Limb (tissue), 2 donors: Measurements from ENCODE around the gene ITK.
A peak's percentile ranks its signal among the peaks of the same experiment; 100 is the strongest.

ENCODE experiments used
- DNase-seq, 2 donors: peaks; one replicate each; pipeline ENCODE4 v3.0.0-alpha.2; 2016; ENCODE audit errors: extremely low spot score in 2 of 2

ITK gene

DNA sequence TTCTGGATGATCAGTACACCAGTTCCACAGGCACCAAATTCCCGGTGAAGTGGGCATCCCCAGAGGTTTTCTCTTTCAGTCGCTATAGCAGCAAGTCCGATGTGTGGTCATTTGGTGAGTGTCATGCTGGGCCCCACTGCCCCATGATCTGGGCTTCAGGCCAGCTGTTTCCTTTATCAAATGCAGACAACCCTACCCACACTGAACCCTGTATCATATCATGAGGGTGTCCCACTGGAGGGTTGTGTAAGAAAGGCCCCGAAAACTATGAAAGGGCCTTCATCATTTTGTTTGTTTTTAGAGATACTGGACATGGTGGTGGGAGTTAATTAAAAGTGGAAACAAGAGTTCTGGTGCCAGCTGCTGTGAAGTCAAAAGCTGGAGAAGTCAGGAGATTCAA lies 65.2 kb downstream of the ITK start:
- no peak for DNase-seq

DNA sequence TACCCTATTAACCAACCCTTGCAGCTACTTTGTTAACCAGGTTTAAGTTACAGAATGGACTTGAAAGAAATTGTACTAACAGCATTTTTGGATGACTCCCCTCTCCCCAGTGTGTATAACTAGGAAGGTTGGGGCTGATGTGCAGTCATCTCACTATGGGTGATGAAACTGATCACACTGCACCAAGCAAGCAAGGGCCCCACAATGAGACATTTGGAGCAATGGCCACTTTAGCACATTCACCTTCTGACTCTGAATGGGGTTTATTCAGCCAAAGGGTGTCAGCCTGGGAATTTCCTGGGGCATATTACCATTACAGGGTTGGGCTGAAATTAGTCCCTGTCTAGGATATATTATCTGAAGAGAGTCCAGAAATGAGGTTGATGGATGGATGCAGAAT lies 66.6 kb downstream of the ITK start:
- DNase-seq, result no peak

DNA sequence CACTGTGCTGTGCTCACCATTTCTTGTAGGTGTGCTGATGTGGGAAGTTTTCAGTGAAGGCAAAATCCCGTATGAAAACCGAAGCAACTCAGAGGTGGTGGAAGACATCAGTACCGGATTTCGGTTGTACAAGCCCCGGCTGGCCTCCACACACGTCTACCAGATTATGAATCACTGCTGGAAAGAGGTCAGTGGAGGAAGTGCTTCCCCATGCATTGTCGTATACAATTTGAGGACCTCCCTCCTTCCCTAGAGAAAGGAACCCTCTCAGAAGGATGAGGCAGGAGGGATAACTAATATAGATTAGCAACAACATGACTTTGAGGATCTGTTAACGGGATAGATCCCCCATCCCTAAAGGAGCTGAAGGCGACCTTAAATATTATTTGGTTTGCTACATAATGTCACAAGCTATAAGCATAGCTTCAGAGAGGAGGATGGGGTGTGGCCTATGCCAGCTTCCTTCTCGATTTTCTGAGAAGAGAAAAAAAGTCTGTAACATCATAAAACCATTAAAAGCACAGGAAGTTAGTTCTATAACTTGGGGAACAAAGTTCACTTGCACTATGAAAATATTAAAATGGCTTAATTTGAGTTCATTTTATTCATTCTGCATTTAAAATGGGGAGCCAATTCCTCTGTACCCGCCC lies 68.3 kb downstream of the ITK start:
- no peak for DNase-seq

DNA sequence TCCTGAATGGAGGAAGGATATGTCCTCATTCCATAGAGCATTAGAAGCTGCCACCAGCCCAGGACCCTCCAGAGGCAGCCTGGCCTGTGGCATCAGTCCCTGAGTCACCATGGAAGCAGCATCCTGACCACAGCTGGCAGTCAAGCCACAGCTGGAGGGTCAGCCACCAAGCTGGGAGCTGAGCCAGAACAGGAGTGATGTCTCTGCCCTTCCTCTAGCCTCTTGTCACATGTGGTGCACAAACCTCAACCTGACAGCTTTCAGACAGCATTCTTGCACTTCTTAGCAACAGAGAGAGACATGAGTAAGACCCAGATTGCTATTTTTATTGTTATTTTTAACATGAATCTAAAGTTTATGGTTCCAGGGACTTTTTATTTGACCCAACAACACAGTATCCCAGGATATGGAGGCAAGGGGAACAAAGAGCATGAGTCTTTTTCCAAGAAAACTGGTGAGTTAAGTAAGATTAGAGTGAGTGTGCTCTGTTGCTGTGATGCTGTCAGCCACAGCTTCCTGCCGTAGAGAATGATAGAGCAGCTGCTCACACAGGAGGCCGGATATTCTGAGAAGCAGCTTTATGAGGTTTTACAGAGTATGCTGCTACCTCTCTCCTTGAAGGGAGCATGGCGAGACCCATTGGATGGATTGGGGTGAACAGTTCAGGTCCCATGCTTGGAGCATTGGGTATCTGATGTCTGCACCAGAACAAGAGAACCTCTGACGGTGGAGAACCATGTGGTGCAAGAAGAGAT lies 72.2 kb downstream of the ITK start:
- DNase-seq, result no peak

DNA sequence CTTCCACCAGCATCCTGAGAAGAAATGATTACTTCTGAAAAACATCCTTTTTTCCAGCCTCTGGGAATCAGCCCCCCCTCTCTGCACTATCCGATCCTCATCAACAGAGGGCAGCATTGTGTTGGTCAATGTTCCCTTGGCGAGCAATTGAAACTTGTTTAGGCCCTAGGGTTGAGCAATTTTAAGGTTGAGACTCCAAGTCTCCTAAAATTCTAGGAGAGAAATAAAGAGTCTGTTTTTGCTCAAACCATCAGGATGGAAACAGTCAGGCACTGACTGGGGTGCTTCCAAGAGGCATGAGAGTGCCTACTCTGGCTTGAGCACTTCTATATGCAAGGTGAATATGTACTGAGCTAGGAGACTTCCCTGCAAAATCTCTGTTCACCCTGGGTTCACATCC lies 72.9 kb downstream of the ITK start:
- DNase-seq, result peak; percentile 23 to 49

DNA sequence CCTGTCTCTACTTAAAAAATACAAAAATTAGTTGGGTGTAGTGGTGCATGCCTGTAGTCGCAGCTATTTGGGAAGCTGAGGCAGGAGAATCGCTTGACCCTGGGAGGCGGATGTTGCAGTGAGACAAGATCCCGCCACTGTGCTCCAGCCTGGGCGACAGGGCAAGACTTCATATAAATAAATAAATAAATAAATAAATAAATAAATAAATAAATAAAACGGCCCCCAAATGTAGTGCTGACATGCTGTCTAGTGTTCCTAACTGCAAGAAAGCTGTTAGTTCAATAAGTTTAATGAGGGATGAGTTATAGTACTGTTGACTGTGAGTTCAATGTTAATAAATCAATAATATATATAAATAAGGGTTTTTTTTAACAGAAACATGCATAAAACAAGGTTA lies 77.8 kb downstream of the ITK start:
- no peak for DNase-seq

DNA sequence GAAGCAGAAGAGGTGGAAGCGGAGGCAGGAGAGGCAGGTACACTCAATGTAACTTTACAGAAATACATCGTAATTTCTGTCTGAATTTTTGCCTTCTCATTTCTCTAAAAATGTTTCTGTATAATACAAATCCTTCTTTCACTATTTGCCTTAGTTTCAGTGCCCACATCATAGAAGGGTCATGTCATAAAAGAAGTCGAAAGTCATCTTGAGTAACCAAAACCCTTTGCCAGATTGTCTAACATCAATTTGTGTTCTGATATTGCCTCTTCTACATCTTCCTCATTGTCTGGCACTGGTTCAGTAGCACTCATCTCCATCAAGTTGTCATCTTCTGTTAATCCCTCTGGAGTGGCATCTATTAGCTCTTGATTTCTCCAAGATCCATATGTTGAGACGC lies 79.1 kb downstream of the ITK start:
- DNase-seq, result no peak

DNA sequence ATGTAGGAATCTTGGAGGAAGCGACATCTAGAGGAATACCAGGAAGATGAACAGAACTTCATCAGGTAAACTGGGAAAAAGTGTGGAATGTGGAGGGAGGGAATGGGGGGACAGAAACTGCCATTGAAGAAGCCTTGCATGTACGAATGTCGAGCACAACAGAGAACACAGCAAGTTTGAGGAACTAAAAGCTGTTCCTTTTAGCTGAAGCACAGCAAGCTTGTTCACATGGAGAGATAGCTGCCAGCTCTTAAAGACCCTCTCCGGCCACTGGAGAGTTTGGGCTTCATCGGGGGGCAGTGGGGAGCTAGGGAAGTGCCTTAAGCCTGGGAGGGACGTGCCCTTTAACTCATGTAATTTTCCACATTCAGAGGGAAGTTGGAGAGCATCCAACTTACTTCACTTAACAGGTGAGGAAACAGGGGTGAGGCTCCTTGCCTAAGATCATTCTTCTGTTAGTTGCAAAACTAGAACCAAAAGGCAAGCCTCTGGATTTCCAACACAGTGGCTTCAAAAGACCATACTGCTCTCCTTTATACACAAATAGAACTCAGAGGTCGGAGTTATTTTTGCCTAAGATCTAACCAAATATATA lies 83.0 kb downstream of the ITK start:
- no peak for DNase-seq

DNA sequence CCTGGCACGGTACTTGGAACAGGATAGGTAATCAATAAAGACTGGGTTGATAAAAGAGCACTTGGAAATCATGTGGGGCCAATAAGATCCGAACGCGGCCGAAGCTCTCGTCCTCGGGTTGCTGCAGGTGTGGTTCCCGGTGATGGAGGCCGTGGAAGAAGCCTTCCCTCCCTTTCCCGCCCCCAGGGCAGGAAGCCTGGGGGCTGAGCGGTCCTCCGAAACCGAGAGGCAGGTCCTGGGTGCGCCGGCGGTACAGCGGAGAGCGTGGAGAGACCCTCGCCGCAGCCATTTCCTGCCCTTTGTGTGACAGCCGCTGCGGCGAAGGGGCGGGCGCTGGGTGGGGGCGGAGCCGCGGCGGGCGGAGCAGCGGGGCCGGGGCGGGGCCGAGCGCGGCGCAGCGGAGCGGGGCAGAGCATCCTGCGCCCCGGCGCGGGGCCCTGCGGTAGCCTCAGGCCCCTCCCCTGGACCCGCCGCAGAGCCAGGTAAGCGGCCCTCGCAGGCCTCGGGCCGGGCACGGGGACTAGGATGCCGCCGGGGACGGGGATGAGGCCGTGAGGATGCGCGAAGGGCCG lies 85.2 kb downstream of the ITK start, which contains the start of gene CYFIP2:
Gene CYFIP2, plus strand, starts transcription at position 410 of the 572 bp plus-strand sequence. CDS start 19,239 bp downstream, outside the sequence.
- DNase-seq, result peak; percentile 36 to 86

DNA sequence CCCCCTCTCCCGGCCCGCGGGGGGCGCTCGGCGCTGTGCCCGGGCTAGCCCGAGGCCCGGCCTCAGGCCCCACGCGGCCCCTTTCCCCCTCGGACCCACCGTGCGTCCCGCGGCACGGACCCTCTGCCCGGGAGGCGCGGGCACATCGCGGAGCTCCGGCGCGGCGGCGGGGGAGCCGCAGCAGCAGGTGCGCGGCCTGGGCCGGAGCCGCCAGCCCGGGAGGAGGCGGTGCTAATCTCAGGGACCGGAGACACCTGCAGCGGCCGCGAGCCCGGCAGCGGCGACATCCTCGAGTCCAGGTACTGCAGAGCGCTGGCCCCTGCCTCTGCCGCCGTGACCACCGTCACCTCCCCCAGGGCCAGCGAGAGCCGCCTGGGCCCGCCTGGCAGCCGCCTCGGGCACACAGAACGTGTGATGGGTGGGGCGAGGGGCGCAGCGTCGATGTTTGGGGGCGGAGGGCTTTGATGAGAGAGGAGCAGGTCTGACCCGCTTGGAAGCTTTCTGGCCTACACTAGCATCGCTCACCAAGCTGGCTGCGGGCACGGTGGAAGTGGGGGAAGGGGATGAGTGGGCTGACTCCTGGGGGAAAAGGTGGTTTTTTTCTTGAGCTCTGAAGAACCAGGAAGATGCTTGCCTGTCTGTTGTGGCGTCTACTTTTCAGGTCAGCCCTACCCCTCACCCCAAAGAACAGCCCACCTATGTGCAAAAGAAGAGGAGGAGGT lies 85.8 kb downstream of the ITK start:
- peak in 1 of 2 donors; percentile 61 for DNase-seq

DNA sequence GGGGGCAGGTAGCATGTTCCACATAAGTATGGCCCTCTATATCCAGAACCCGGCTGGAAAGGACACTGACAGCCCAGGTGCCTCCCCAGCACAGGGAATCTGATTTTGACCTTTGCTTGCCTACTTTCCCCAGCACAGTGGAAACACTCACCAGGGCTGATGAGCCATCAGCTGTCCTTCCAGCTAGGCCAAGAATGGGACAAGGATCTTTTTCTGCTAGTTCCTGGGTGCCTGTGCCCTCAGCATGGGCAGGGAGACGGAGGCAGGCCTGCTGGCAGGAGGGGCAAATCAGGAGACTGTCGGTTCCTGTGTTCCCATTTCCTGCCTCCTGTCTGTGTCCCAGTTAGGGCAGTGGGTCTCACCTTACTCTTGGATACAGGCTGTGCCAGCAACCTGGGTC lies 86.4 kb downstream of the ITK start:
- no peak for DNase-seq

DNA sequence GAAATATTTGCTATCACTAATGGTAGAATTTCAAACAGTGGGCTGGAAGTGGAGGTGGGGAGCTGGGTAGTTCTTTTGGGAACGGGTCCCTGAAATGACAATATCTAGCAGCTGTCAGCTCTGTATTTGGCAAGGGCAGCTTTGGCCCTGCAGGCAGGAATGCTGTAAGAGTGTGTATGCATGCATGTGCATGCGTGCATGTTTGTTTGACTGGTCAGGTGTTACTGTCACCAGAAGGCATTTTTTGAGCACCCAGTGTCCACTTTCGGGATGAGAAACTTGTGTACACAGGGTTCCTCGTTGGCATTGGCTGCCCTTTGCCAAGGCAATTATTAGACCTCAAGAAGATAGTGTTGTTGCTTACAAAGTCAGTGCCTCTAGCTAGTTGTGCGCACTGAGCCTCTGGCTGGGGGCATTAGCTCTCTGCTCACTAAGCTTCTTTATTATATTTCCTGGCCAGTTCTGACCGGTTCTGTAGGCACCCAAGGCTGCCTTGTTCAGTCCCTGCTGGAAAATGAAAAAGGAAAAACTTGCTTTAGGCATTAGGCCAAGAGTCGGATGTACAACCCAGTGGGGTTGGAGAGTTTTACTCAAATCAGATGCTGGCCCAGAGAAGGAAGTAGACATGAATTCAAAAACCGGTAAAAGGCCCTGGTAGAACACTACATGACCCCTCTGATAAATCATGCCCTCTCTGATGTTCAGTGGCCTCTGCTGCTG lies 87.3 kb downstream of the ITK start:
- peak in 1 of 2 donors; percentile 46 for DNase-seq

DNA sequence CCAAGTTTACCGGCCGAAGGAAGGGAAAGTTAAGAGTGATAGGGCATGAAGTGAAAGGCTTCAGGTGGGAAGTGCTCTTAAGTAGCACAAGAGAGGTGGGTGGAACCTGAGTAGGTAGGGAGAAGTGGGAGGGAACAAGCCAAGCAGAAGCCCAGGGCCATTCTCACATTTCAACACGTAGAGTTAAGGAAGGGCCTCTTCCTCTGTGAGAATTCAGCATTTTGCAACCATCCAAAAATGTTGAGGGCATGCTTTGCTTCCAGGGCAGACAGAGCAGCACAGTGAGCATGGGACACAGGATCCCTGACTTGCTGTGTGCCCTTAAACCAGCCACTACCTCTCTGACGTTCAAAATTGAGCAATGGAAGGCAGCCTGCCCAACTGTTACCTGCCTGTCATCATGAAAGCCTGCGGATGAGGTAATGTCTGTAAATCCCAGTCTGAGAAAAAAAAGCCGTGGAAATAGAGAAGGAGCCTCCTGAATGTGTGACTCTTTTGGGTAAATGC lies 88.6 kb downstream of the ITK start:
- DNase-seq, result no peak

DNA sequence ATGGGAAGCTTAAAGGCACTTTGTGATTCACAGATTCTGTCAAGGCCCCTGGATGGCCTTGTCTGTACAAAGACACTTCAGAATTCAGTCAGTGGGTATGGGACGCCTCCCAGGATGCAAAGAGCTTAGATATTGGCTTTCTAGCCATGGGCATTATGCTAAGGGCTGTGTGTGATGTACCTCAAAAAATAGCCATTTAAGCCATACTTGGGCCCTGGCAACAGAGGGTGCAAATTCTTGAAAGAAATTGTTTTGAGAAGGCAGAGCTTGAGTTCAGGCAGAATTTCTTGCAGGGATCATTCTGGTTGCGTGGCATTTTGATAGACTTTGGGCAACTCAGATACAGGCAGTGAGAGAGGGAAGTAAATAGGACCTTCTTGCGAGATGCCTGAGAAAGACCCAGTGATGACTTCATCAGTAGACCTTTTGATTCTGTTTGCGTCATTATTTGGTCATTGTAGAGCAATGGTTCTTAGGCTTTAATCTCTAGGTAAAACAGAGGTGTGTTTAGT lies 89.2 kb downstream of the ITK start:
- DNase-seq, result no peak

DNA sequence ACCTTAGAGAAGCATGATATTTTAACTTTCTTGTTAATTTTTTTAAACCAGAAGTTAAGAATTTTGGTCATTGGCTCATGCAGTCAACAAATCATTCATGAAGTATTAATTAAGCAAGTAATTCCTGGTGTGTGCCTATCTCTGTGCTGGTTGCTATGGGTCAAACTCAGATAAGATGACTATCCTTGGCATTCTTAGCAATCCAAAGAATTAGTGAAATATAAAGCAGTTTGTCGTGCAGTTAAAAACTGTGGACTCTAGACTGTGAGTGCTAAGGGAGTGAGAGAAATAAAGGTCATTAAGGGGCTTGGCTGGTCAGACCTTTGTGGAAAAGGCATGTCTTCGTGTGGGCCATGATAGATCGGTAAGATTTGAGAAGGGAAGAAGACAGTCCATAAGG lies 90.1 kb downstream of the ITK start:
- no peak for DNase-seq

DNA sequence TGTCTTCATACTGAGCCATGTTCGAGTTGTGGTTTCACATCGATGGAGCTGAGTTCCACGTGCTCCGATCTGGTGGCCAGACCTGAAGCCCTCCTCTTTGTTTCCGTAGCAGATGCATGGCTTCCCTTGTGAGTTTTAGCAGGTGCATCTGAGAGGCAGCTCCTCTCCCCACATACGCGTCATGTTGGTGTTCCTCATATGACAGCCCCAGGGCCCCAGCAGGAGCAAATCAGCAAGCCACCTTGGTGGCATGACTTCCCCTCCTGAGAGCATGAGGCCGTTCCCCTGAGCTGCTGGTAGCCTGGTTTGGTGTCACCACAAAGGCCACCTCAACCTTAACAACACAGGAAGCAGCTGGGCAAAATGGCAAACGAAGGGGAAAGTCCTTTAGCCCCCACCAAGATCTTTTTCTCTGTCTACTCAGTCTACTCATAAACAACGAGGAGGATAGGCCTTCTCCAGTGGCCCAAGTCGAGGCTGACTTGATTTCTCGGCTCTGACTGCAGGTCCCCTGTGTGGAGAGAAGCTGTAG lies 91.2 kb downstream of the ITK start:
- no peak for DNase-seq

DNA sequence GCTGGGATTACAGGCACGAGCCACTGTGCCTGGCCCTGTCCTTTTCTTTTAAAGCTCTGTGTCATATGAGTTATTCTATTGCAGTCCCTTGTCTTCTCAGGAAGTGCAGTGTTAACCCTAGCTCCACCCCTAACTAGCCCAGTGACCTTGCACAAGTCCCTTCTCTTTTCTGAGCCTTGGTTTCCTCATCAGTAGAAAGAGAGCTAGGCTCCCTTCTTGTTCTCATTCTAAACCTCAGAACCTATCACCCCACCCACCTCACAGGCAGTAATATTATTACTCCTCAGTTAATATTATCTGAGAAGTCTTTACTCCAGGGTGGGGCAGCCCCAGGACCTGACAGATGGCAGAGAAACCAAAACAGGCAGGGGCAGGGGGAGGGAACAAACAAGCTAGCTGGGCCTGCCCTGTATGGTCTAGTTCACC lies 92.5 kb downstream of the ITK start:
- DNase-seq, result no peak

DNA sequence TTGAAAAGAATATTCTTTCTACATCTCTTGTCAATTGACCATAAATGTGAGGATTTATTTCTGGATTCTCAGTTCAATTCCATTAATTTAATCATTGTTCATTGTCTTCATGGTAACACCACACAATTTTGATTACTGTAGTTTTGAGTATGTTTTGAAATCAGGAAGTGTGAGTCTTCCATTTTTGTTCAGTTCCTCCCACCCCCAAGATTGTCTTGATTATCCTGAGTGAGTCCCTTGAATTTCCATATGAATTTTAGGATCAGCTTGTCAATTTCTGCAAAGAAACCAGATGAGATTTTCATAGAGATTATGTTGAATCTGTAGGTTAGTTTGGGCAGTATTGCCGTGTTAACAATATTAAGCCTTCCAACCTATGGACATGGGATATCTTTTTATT lies 94.8 kb downstream of the ITK start:
- no peak for DNase-seq

DNA sequence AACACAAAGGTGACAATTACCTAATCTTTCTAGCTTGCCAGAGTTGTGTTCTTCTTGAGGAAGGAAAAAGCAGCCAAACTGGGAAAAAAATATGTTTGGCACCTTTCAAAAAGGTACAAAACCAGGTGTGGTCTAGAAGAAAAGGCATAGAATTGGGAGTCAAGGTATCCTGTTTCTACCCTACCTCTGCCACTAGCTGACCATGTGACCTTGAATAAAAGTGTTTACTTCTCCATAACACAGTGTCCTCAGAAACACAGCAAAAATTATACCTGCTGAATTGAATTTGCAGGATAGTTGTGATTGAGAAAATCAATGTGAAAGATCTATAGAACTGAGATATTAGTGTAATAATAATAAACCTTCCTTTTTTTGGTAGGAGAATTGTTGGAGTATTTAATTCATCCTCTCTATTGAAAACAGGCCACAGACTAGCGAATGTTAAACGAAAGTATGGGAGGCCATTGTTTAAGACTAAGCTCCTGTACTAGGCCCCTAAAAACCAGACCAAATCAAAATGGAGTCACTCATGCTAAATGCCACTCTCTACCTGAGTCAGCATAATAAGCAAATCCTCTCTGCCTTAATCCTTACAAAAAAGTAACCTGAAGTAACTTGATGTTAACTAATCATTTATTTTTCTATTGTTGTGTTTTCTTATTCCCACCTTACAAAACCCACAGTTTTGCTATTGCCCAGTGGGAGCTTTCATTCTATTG lies 97.8 kb downstream of the ITK start:
- DNase-seq, result no peak
